Colonic mucosa (tissue), 4 donors: Measurements from ENCODE around the gene PSMB10. TPM values are rescaled to one million over a fixed set of nuclear protein-coding genes. Genes with fewer than 3 reads are reported as not detected.
A peak's percentile ranks its signal among the peaks of the same experiment; 100 is the strongest.

Source experiments
- DNase-seq: peaks from one replicate; pipeline ENCODE4 v3.0.0-alpha.2; 2020
- H3K27ac ChIP-seq: fragments of 200-600 bp; one replicate; pipeline ENCODE4 v1.8.0; 2021
- H3K27me3 ChIP-seq: fragments of 200-600 bp; one replicate; pipeline ENCODE4 v1.8.0; 2021
- H3K36me3 ChIP-seq: fragments of 200-600 bp; one replicate; pipeline ENCODE4 v1.8.0; 2021
- H3K4me1 ChIP-seq: fragments of 200-600 bp; one replicate; pipeline ENCODE4 v1.8.0; 2021; ENCODE audit warnings: mild to moderate bottlenecking
- H3K4me3 ChIP-seq: fragments of 200-600 bp; one replicate; pipeline ENCODE4 v1.8.0; 2021
- H3K9ac ChIP-seq, 2 donors: one replicate each; pipeline ENCODE4 v1.7.0; 2013; ENCODE audit warnings: control low read depth in 2 of 2, low read depth in 2 of 2, low read length in 2 of 2
- H3K9me3 ChIP-seq: fragments of 200-600 bp; one replicate; pipeline ENCODE4 v1.8.0; 2021
- CTCF ChIP-seq: fragments of 200-600 bp; IDR thresholded peaks from one replicate; pipeline ENCODE4 v1.8.0; 2022; ENCODE audit warnings: antibody characterized with exemption, mild to moderate bottlenecking
- intact Hi-C: fragments of 100-400 bp; cut with DNase I; formaldehyde crosslinking; loops from one replicate; pipeline ENCODE4 v1.14.1; 2022
- total RNA-seq, 2 donors: library from RNA; stranded (reverse); fragmentation: NEBNext Ultra II Directional in 1 of 2; extraction: Animal tissue kit (Norgen Biotek cat#: 25700) in 1 of 2; gene quantifications; one replicate each; pipeline ENCODE4 v1.2.1, GENCODE V29; 2021
- donor health status: healthy.
- donor health status: DM: no; HTN: no; CAD: no.
- donor health status: DM: no; HTN: no; CAD: no.

Gene PSMB10
- total RNA-seq, 2 donors from 2014 or later: 120 to 124 TPM

GRCh38 chr16:67892899-67893742 lies 43.5 kb downstream of the PSMB10 start, which contains the start of gene PSKH1:
TSS of gene PSKH1 (plus strand) at chr16:67893254. CDS start at chr16:67908750, 15,496 bp downstream.
- H3K9me3 ChIP-seq: no peaks in the 10 kb centered on the region
- peak within 1 kb of the TSS; percentile 93 for H3K27ac ChIP-seq
- no peaks in the 10 kb centered on the region for H3K27me3 ChIP-seq
- H3K36me3 ChIP-seq: no peaks in the 10 kb centered on the region
- intact Hi-C loops: no loop called here
- peak within 1 kb of the TSS; percentile 100 for H3K9ac ChIP-seq
- H3K4me3 ChIP-seq: peak within 1 kb of the TSS; percentile 96
- no peak for TF ChIP-seq CTCF
- H3K4me1 ChIP-seq: peaks cover 11% of the 10 kb centered on the region
- DNase-seq: peak; percentile 98

- H3K9ac ChIP-seq: peak overlapping the region in 1 of 2 donors; percentile 71
- peaks cover 11% of the 10 kb centered on the region for H3K4me1 ChIP-seq
- DNase-seq: no peak
- H3K27ac ChIP-seq: peak overlapping the region; percentile 4
- H3K4me3 ChIP-seq: peak overlapping the region; percentile 96
- H3K36me3 ChIP-seq: no peaks in the 10 kb centered on the region
- no peaks in the 10 kb centered on the region for H3K27me3 ChIP-seq
- no peak for TF ChIP-seq CTCF
- no peaks in the 10 kb centered on the region for H3K9me3 ChIP-seq
- intact Hi-C loops: no loop called here
Observed at GRCh38 chr16:67892375-67892774, 44.3 kb downstream of the PSMB10 start.

GRCh38 chr16:67888331-67888730 lies 48.3 kb downstream of the PSMB10 start:
- Histone ChIP-seq H3K27me3 (no peaks in the 10 kb centered on the region), H3K9ac (no peak overlapping the region), H3K4me3 (no peak overlapping the region), H3K4me1 (peaks cover 4% of the 10 kb centered on the region), H3K9me3 (no peaks in the 10 kb centered on the region), H3K36me3 (peaks cover 6% of the 10 kb centered on the region), H3K27ac (no peak overlapping the region)
- no peak for DNase-seq
- intact Hi-C loops: no loop called here
- no peak for TF ChIP-seq CTCF

GRCh38 chr16:67886387-67886786 lies 50.3 kb downstream of the PSMB10 start:
- no peaks in the 10 kb centered on the region for H3K27me3 ChIP-seq

GRCh38 chr16:67885976-67886375 lies 50.7 kb downstream of the PSMB10 start:
- Histone ChIP-seq H3K4me1 (no peaks in the 10 kb centered on the region), H3K4me3 (no peak overlapping the region), H3K9ac (no peak overlapping the region), H3K9me3 (no peaks in the 10 kb centered on the region), H3K27me3 (no peaks in the 10 kb centered on the region), H3K27ac (no peak overlapping the region), H3K36me3 (peaks cover 14% of the 10 kb centered on the region)
- intact Hi-C loops: no loop called here
- no peak for DNase-seq
- TF ChIP-seq CTCF: no peak

More at GRCh38 chr16:67886387-67886786, 50.3 kb downstream of the PSMB10 start:
- no peaks in the 10 kb centered on the region for H3K4me1 ChIP-seq
- intact Hi-C loops: no loop called here
- DNase-seq: no peak
- no peaks in the 10 kb centered on the region for H3K9me3 ChIP-seq
- no peak for TF ChIP-seq CTCF
- H3K27ac ChIP-seq: no peak overlapping the region
- H3K9ac ChIP-seq: no peak overlapping the region
- peaks cover 12% of the 10 kb centered on the region for H3K36me3 ChIP-seq
- H3K4me3 ChIP-seq: no peak overlapping the region
